Mammary epithelial cell (primary cell): ENCODE data around the gene LAMP1.

Experiments used
- CTCF ChIP-seq, 2 donors: IDR thresholded peaks in 1 of 2; conservative IDR thresholded peaks in 1 of 2; 2 replicates each; pipeline ENCODE4 v1.5.1; 2011 to 2012; ENCODE audit warnings: inconsistent platforms in 2 of 2, low read length in 2 of 2, mild to moderate bottlenecking in 2 of 2, control low read depth in 1 of 2, low read depth in 1 of 2; ENCODE audit not compliant: insufficient read depth in 1 of 2; ENCODE audit errors: extremely low read depth in 1 of 2
- EZH2 ChIP-seq: IDR thresholded peaks from 2 replicates; pipeline ENCODE4 v1.6.1; 2012; ENCODE audit warnings: low read length, inconsistent platforms, borderline replicate concordance

DNA sequence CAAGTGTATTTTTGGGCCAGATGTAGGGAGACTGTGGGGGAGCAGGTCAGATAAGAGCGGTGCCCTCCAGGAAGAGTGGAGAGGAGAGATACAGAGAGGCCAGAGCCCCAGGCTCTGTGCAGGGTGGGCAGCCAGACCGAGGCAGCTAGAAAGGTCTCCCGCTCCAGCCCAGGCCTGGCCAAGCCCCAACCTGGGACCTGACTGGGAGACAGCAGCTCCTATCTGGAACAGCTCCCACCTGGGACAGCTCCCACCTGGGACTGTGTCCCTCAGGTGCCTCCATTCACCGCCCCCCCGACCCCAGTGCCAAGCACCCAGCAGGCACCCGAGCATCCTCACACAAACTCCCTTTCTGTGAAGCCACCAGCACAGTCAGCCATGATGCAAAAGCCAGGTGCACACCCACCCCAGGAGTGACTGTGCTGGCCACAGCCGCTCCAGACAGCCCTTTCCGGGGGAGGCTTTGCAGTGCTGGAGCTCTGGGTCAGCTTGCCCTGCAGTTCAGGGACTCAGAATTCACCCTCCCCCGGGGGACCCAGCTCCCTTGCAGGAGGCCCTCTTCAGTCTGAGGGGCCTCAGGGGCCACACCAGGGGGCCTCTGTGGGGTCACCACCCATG lies 69.0 kb downstream of the LAMP1 start:
- TF ChIP-seq CTCF (conservative IDR thresholded peaks at IDR 0.05 in 1 of 2, IDR thresholded peaks at IDR 0.05 in 1 of 2; ENCODE audit: extremely low read depth in 1 of 2, insufficient read depth in 1 of 2, low read depth in 1 of 2, low read length in 2 of 2) (no peak), EZH2 (no peak)
